B cell (primary cell): ENCODE data around the gene COG5. TPM values are rescaled to one million over a fixed set of nuclear protein-coding genes. Genes with fewer than 3 reads are reported as not detected.
A peak's percentile ranks its signal among the peaks of the same experiment; 100 is the strongest.

Source experiments
- ATAC-seq: fragments of 200-7000 bp; cut with Tn5 transposase; one replicate; pipeline ENCODE4 v1.10.0; 2021; ENCODE audit warnings: low read depth, mild to moderate bottlenecking, moderate number of reproducible peaks, moderate library complexity
- CTCF ChIA-PET: fragments of 350-600 bp; sonication (Branson Sonifier 250); formaldehyde crosslinking; loops from one replicate; lab custom pipeline; 2021; ENCODE audit warnings: antibody characterized with exemption, inconsistent platforms; lab: Charles Lee
- POLR2A ChIA-PET: fragments of 350-600 bp; sonication (Branson Sonifier 250); formaldehyde crosslinking; loops from one replicate; lab custom pipeline; 2021; ENCODE audit warnings: antibody characterized with exemption; lab: Charles Lee
- DNase-seq: peaks from one replicate; pipeline ENCODE4 v3.0.0; 2013
- H2AFZ ChIP-seq: 2 replicates; pipeline ENCODE4 v1.6.1; 2012; ENCODE audit warnings: mild to moderate bottlenecking, low read depth, low read length; ENCODE audit not compliant: insufficient read depth, poor library complexity, severe bottlenecking
- H3K27ac ChIP-seq, 2 donors: 1 replicate in 1 of 2; 2 replicates in 1 of 2; pipeline ENCODE4 v1.5.1; 2012 to 2013; ENCODE audit warnings: low read length in 2 of 2, mild to moderate bottlenecking in 2 of 2, moderate library complexity in 1 of 2
- H3K27me3 ChIP-seq, 4 experiments: fragments of 200-600 bp in 1 of 4; sonication (generic) in 1 of 4; replicated peaks in 1 of 4; 1 replicate in 2 of 4; 2 replicates in 2 of 4; pipeline versions ENCODE4 v1.6.1 to v1.7.0; 2013 to 2016; ENCODE audit warnings: low read length in 3 of 4, mild to moderate bottlenecking in 2 of 4, mixed read lengths in 1 of 4, moderate library complexity in 1 of 4; ENCODE audit not compliant: insufficient read depth in 4 of 4, control insufficient read depth in 3 of 4; ENCODE audit errors: control extremely low read depth in 1 of 4
- H3K36me3 ChIP-seq, 2 experiments: replicated peaks in 1 of 2; 1 replicate in 1 of 2; 2 replicates in 1 of 2; pipeline versions ENCODE4 v1.6.1 to v1.7.1; 2013; ENCODE audit warnings: low read length in 1 of 2; ENCODE audit not compliant: insufficient read depth in 2 of 2, control insufficient read depth in 1 of 2; ENCODE audit errors: control extremely low read depth in 1 of 2, extremely low read depth in 1 of 2
- H3K4me1 ChIP-seq, 2 donors: fragments of 200-600 bp in 1 of 2; sonication (generic) in 1 of 2; 1 replicate in 1 of 2; 2 replicates in 1 of 2; pipeline versions ENCODE4 v1.5.1 to v1.6.1; 2013 to 2017; ENCODE audit warnings: low read length in 2 of 2; ENCODE audit not compliant: control insufficient read depth in 2 of 2, insufficient read depth in 2 of 2
- H3K4me2 ChIP-seq: replicated peaks from 2 replicates; pipeline ENCODE3; 2012; ENCODE audit warnings: mild to moderate bottlenecking, low read depth, low read length; ENCODE audit not compliant: poor library complexity, severe bottlenecking
- H3K4me3 ChIP-seq, 5 experiments: fragments of 200-600 bp in 1 of 5; sonication (generic) in 1 of 5; 1 replicate in 3 of 5; 2 replicates in 2 of 5; pipeline versions ENCODE4 v1.5.1 to v1.7.0; 2011 to 2016; ENCODE audit warnings: low read length in 4 of 5, mild to moderate bottlenecking in 4 of 5, low read depth in 2 of 5, control low read depth in 1 of 5, moderate library complexity in 1 of 5; ENCODE audit not compliant: insufficient read depth in 1 of 5; ENCODE audit errors: control extremely low read depth in 1 of 5, extremely low read depth in 1 of 5
- H3K79me2 ChIP-seq: fragments of 200-600 bp; sonication (generic); one replicate; pipeline ENCODE4 v1.6.0; 2016; ENCODE audit warnings: low read length; ENCODE audit not compliant: control insufficient read depth, insufficient read depth
- H3K9ac ChIP-seq: fragments of 200-600 bp; sonication (generic); 2 replicates; pipeline ENCODE4 v1.6.1; 2017; ENCODE audit warnings: mild to moderate bottlenecking, low read length, moderate library complexity
- H3K9me3 ChIP-seq, 3 donors: one replicate each; pipeline versions ENCODE4 v1.6.1 to v1.7.1; 2013; ENCODE audit warnings: low read length in 2 of 3; ENCODE audit not compliant: control insufficient read depth in 2 of 3, insufficient read depth in 1 of 3; ENCODE audit errors: control extremely low read depth in 1 of 3
- H4K20me1 ChIP-seq: 2 replicates; pipeline ENCODE4 v1.6.0; 2012; ENCODE audit warnings: mild to moderate bottlenecking, low read length; ENCODE audit not compliant: insufficient read depth, control insufficient read depth, poor library complexity, severe bottlenecking
- H3K27ac Mint-ChIP-seq: one replicate; pipeline ENCODE4 v1.8.0; 2021; ENCODE audit warnings: mixed read lengths
- H3K27me3 Mint-ChIP-seq: one replicate; pipeline ENCODE4 v1.8.0; 2021; ENCODE audit warnings: mixed read lengths
- H3K4me1 Mint-ChIP-seq: one replicate; pipeline ENCODE4 v1.8.0; 2021; ENCODE audit warnings: mixed read lengths
- H3K4me3 Mint-ChIP-seq: one replicate; pipeline ENCODE4 v1.8.0; 2021; ENCODE audit warnings: mixed read lengths
- H3K9me3 Mint-ChIP-seq: one replicate; pipeline ENCODE4 v1.8.0; 2022; ENCODE audit warnings: mixed read lengths; ENCODE audit not compliant: insufficient read depth
- EZH2 ChIP-seq: IDR thresholded peaks from 2 replicates; pipeline ENCODE4 v1.6.1; 2012; ENCODE audit warnings: borderline replicate concordance, low read depth, mild to moderate bottlenecking, moderate library complexity, low read length; ENCODE audit not compliant: insufficient read depth, poor library complexity, severe bottlenecking
- WGBS: methylation state at CpG from one replicate; pipeline ENCODE4 v1.1.5; 2013; ENCODE audit warnings: missing lambda C conversion rate; ENCODE audit not compliant: insufficient coverage; 5-methylcytosine and 5-hydroxymethylcytosine counted together
- intact Hi-C: fragments of 100-400 bp; cut with micrococcal nuclease; formaldehyde crosslinking; loops from one replicate; pipeline ENCODE4 v1.10.0; 2022
- polyA plus RNA-seq: library from polyadenylated mRNA; depleted of rRNA; stranded (reverse); fragments of >200 nt; gene quantifications from 2 replicates; pipeline ENCODE4 v1.2.3, GENCODE V29; 2012
- total RNA-seq, 2 donors: library from RNA; stranded (reverse); fragments of 120-200 nt in 1 of 2; gene quantifications; 1 replicate in 1 of 2; 2 replicates in 1 of 2; pipeline versions ENCODE4 v1.2.3 to v1.2.4, GENCODE V29; 2013 to 2022
- TF ChIP-seq, protein P1 (sequence below): fragments of 200-600 bp; IDR thresholded peaks from one replicate; pipeline ENCODE4 v1.8.0; 2022; ENCODE audit warnings: antibody characterized with exemption, mild to moderate bottlenecking

COG5 gene
- total and polyA plus RNA-seq, 2 donors (not counting 1 experiment from before 2014, with no cell fraction given), result 7.0 to 73.0 TPM

- POLR2A ChIA-PET, result no interaction called here
Observed at GRCh38 chr7:107338080-107338479, 225.6 kb downstream of the COG5 start.

GRCh38 chr7:107332488-107333269, 231.0 kb downstream of the COG5 start:
- Mint-ChIP-seq H3K27ac (peak overlapping the region; percentile 37), H3K4me3 (peak overlapping the region; percentile 69), H3K4me1 (peaks cover 21% of the 10 kb centered on the region), H3K27me3 (no peaks in the 10 kb centered on the region), H3K9me3 (no peaks in the 10 kb centered on the region)
- ATAC-seq (no peak), DNase-seq (peak; percentile 30)
- ChIA-PET CTCF (no interaction called here), POLR2A (no interaction called here)
- Histone ChIP-seq H3K79me2 (no peaks in the 10 kb centered on the region), H3K36me3 (peaks cover 0 to 3% of the 10 kb centered on the region in 2 experiments), H3K4me3 (peak overlapping the region in 4 of 5 experiments; percentile 19 to 55 (median 37)), H3K4me1 (peaks cover 8 to 19% of the 10 kb centered on the region in 2 donors), H3K9me3 (no peaks in the 10 kb centered on the region), H3K4me2 (peak overlapping the region; percentile 67), H4K20me1 (no peaks in the 10 kb centered on the region), H2AFZ (peak overlapping the region; percentile 61), H3K9ac (peak overlapping the region; percentile 61), H3K27me3 (no peaks in the 10 kb centered on the region), H3K27ac (peak overlapping the region; percentile 5 to 74)
- 0% methylated on average over 2 of the region's 4 CpGs for WGBS
- intact Hi-C loops, result no loop called here
- no peak for TF ChIP-seq EZH2
- TF ChIP-seq, protein P1, sequence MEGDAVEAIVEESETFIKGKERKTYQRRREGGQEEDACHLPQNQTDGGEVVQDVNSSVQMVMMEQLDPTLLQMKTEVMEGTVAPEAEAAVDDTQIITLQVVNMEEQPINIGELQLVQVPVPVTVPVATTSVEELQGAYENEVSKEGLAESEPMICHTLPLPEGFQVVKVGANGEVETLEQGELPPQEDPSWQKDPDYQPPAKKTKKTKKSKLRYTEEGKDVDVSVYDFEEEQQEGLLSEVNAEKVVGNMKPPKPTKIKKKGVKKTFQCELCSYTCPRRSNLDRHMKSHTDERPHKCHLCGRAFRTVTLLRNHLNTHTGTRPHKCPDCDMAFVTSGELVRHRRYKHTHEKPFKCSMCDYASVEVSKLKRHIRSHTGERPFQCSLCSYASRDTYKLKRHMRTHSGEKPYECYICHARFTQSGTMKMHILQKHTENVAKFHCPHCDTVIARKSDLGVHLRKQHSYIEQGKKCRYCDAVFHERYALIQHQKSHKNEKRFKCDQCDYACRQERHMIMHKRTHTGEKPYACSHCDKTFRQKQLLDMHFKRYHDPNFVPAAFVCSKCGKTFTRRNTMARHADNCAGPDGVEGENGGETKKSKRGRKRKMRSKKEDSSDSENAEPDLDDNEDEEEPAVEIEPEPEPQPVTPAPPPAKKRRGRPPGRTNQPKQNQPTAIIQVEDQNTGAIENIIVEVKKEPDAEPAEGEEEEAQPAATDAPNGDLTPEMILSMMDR, result no peak

More at GRCh38 chr7:107338080-107338479, 225.6 kb downstream of the COG5 start:
- Histone ChIP-seq H4K20me1 (peaks cover 4% of the 10 kb centered on the region), H3K27me3 (no peaks in the 10 kb centered on the region), H3K4me3 (no peak overlapping the region), H2AFZ (no peak overlapping the region), H3K79me2 (peaks cover 4% of the 10 kb centered on the region), H3K36me3 (peaks cover 0 to 3% of the 10 kb centered on the region in 2 experiments), H3K4me1 (peaks cover 0 to 10% of the 10 kb centered on the region in 2 donors), H3K27ac (no peak overlapping the region), H3K9me3 (no peaks in the 10 kb centered on the region), H3K4me2 (no peak overlapping the region), H3K9ac (no peak overlapping the region)
- Mint-ChIP-seq H3K4me1 (peaks cover 13% of the 10 kb centered on the region), H3K27me3 (no peaks in the 10 kb centered on the region), H3K9me3 (peaks cover 7% of the 10 kb centered on the region), H3K4me3 (no peak overlapping the region), H3K27ac (no peak overlapping the region)
- ATAC-seq (no peak), DNase-seq (no peak)
- no peak for TF ChIP-seq EZH2
- TF ChIP-seq, protein P1, result no peak
- no CpG with 5 or more reads among the region's 1 CpG for WGBS
- CTCF ChIA-PET, result interaction anchor here (1.2 kb wide), 1 partner anchor 11 kb away, joined by 3 read pairs; no protein-coding TSS in a partner anchor
- intact Hi-C loops, result no loop called here
